Medulla oblongata (tissue), 1 donor: Measurements from ENCODE around the gene BMPR1A.
"Not testable (repeated sequence)": the region's sequence is repeated elsewhere in the genome, so short reads cannot be mapped to it uniquely, and the experiment has no call there.

Source experiments
- DNase-seq: peaks from one replicate; pipeline ENCODE4 v3.0.0-alpha.2; 2015; ENCODE audit errors: extremely low spot score

Gene BMPR1A

GRCh38 chr10:86968994-86969355 lies 212.6 kb downstream of the BMPR1A start:
- DNase-seq, result no peak

- DNase-seq, result no peak
Measured at GRCh38 chr10:86969421-86970041, 213.1 kb downstream of the BMPR1A start.

- peak; percentile 47 for DNase-seq
Measured at GRCh38 chr10:86970162-86970981, 214.0 kb downstream of the BMPR1A start.

GRCh38 chr10:86970982-86971231 lies 214.5 kb downstream of the BMPR1A start:
- DNase-seq, result no peak

GRCh38 chr10:86971232-86971991 lies 215.0 kb downstream of the BMPR1A start:
- DNase-seq, result peak; percentile 47

GRCh38 chr10:86972613-86973380 lies 216.4 kb downstream of the BMPR1A start:
- no peak for DNase-seq

GRCh38 chr10:86974484-86974883 lies 218.1 kb downstream of the BMPR1A start:
- DNase-seq, result no peak

- no peak for DNase-seq
Measured at GRCh38 chr10:86976362-86977056, 220.1 kb downstream of the BMPR1A start.

- not testable (repeated sequence) for DNase-seq
Measured at GRCh38 chr10:86978457-86978856, 222.0 kb downstream of the BMPR1A start.

- no peak for DNase-seq
Measured at GRCh38 chr10:86979296-86979818, 222.9 kb downstream of the BMPR1A start.

- DNase-seq, result no peak
Measured at GRCh38 chr10:86979977-86980448, 223.6 kb downstream of the BMPR1A start.

GRCh38 chr10:86981020-86981419 lies 224.6 kb downstream of the BMPR1A start:
- DNase-seq, result not testable (repeated sequence)

- DNase-seq, result no peak
Measured at GRCh38 chr10:86981716-86982115, 225.3 kb downstream of the BMPR1A start.
